Fibroblast of lung (primary cell): ENCODE data around the gene OR1A2.
"Not testable (repeated sequence)": the region's sequence is repeated elsewhere in the genome, so short reads cannot be mapped to it uniquely, and the experiment has no call there.

Experiments
- CTCF ChIP-seq, 2 donors: IDR thresholded peaks in 1 of 2; conservative IDR thresholded peaks in 1 of 2; 1 replicate in 1 of 2; 2 replicates in 1 of 2; pipeline ENCODE4 v1.5.1; 2011 to 2012; ENCODE audit warnings: low read length in 2 of 2, control low read depth in 1 of 2, inconsistent platforms in 1 of 2, low read depth in 1 of 2, mild to moderate bottlenecking in 1 of 2
- EZH2 ChIP-seq: IDR thresholded peaks from 2 replicates; pipeline ENCODE4 v1.5.1; 2012; ENCODE audit warnings: low read length, control low read depth, mild to moderate bottlenecking; ENCODE audit errors: missing control alignments

GRCh38 chr17:3241044-3241443, 43.7 kb downstream of the OR1A2 start:
- TF ChIP-seq CTCF (conservative IDR thresholded peaks at IDR 0.05 in 1 of 2, IDR thresholded peaks at IDR 0.05 in 1 of 2; ENCODE audit: low read depth in 1 of 2, low read length in 2 of 2); EZH2: not testable (repeated sequence)
